Neutrophil (primary cell): ENCODE measurements around the gene ITGB8.

Source experiments
- H3K27ac ChIP-seq: fragments of 200-600 bp; sonication (generic); 2 replicates; pipeline ENCODE4 v1.5.1; 2016; ENCODE audit warnings: mild to moderate bottlenecking, moderate library complexity
- H3K27me3 ChIP-seq: fragments of 200-600 bp; sonication (generic); 2 replicates; pipeline ENCODE4 v1.6.0; 2016; ENCODE audit warnings: mild to moderate bottlenecking
- H3K36me3 ChIP-seq: fragments of 200-600 bp; sonication (generic); 2 replicates; pipeline ENCODE4 v1.5.1; 2017
- H3K4me1 ChIP-seq, 2 experiments: fragments of 200-600 bp in 1 of 2; sonication (generic) in 1 of 2; 1 replicate in 1 of 2; 2 replicates in 1 of 2; pipeline versions ENCODE4 v1.5.1 to v1.6.1; 2013 to 2016; ENCODE audit warnings: low read depth in 1 of 2, low read length in 1 of 2, mild to moderate bottlenecking in 1 of 2, moderate library complexity in 1 of 2; ENCODE audit not compliant: control insufficient read depth in 1 of 2, insufficient read depth in 1 of 2
- H3K4me3 ChIP-seq, 2 experiments: fragments of 200-600 bp in 1 of 2; sonication (generic) in 1 of 2; 1 replicate in 1 of 2; 2 replicates in 1 of 2; pipeline ENCODE4 v1.5.1; 2013 to 2016; ENCODE audit warnings: low read depth in 1 of 2, low read length in 1 of 2, mild to moderate bottlenecking in 1 of 2, moderate library complexity in 1 of 2
- H3K9me3 ChIP-seq: fragments of 200-600 bp; sonication (generic); 2 replicates; pipeline ENCODE4 v1.5.1; 2016
- TF ChIP-seq, protein P1 (sequence below): fragments of 200-600 bp; sonication (generic); IDR thresholded peaks from 2 replicates; pipeline ENCODE4 v1.5.1; 2016; ENCODE audit warnings: antibody characterized with exemption

ITGB8 gene

DNA sequence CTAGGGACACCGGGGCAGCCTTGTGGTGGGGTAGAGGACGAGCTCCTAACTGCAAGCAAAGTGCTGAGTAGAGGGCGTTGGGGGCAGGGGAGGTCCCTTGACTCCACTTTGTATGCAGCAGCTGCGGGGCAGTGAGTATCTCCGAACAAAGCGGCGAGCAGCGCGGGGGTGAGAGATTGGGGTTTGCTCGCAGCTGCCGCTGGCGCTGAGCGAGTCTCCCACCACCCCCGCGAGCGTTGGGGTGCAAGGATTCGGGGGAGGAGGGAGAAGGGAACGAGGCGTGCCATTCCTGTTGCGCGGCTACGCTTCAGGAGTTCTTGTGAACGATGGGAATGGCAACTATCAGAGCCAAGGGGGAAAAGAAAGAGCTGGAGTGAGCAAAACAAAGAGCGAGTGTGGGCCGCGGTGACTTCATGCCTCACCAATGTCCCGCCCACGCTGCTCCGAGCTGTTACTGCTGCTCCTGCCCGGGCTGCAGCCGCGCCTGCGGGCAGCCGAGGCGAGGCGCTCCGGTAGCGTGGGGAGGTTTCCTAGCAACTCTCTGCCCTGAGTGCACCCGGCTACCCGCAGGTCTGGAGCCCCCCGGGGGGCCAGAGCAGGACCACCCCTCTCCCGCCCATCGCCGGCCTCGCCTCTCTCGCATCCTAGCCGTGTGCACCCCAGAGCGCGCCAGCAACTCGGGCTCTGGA lies at the start of gene ITGB8:
TSS of gene ITGB8 (plus strand) at position 662 of the 689 bp plus-strand sequence. CDS start 907 bp downstream, outside the sequence.
- H3K9me3 ChIP-seq, result no peaks in the 10 kb centered on the region
- TF ChIP-seq, protein P1, sequence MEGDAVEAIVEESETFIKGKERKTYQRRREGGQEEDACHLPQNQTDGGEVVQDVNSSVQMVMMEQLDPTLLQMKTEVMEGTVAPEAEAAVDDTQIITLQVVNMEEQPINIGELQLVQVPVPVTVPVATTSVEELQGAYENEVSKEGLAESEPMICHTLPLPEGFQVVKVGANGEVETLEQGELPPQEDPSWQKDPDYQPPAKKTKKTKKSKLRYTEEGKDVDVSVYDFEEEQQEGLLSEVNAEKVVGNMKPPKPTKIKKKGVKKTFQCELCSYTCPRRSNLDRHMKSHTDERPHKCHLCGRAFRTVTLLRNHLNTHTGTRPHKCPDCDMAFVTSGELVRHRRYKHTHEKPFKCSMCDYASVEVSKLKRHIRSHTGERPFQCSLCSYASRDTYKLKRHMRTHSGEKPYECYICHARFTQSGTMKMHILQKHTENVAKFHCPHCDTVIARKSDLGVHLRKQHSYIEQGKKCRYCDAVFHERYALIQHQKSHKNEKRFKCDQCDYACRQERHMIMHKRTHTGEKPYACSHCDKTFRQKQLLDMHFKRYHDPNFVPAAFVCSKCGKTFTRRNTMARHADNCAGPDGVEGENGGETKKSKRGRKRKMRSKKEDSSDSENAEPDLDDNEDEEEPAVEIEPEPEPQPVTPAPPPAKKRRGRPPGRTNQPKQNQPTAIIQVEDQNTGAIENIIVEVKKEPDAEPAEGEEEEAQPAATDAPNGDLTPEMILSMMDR, result no peak
- H3K27me3 ChIP-seq, result peaks cover 77% of the 10 kb centered on the region
- H3K4me3 ChIP-seq, result peak within 1 kb of the TSS; percentile 25 to 52
- H3K36me3 ChIP-seq, result no peaks in the 10 kb centered on the region
- peaks cover 21 to 24% of the 10 kb centered on the region in 2 experiments for H3K4me1 ChIP-seq
- H3K27ac ChIP-seq, result no peak within 1 kb of the TSS

DNA sequence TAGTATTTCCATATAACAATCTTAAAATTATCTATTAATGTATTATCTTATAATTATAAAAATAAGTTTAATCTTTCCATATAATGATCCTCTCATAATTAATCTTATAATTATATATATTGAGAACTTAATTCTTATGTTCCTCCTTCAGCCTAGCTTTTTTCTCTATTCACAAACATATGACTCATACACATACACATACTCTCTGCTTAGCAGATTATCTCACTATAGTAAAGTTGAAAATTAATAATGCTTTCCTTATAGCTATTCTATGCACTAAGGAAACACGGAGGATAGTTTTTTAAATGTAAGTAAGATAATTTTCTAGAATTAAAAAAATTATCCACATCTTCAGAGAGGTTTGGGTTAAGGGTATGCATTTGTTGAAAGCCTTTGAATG lies 47.7 kb upstream of the ITGB8 start:
- no peaks in the 10 kb centered on the region for H3K36me3 ChIP-seq

DNA sequence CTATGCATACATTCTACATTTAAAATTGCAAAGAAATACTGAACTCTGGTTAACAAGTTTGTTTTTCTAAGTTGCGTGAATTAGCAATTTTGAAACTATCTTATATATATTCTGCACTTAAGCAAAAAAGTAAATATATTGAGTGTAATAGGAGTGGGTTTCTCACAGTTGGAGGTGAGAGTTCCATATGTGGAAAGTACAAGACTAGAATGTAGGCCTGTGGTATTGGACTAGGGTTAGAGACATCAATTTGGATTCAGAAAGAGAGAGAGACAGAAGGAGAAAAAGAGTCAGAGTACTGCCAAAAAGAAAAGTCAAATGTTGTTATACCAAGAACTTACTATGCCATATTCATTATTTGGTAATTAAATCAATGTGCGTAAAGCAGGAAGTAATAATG lies 47.3 kb upstream of the ITGB8 start:
- Histone ChIP-seq H3K9me3 (no peaks in the 10 kb centered on the region), H3K4me1 (no peaks in the 10 kb centered on the region), H3K27ac (no peak overlapping the region), H3K27me3 (no peaks in the 10 kb centered on the region), H3K4me3 (no peak overlapping the region), H3K36me3 (no peaks in the 10 kb centered on the region)
- TF ChIP-seq, protein P1, result no peak

More for the DNA sequence above, 47.7 kb upstream of the ITGB8 start:
- Histone ChIP-seq H3K27ac (no peak overlapping the region), H3K4me1 (no peaks in the 10 kb centered on the region), H3K27me3 (no peaks in the 10 kb centered on the region), H3K9me3 (no peaks in the 10 kb centered on the region), H3K4me3 (no peak overlapping the region)
- TF ChIP-seq, protein P1, result no peak

DNA sequence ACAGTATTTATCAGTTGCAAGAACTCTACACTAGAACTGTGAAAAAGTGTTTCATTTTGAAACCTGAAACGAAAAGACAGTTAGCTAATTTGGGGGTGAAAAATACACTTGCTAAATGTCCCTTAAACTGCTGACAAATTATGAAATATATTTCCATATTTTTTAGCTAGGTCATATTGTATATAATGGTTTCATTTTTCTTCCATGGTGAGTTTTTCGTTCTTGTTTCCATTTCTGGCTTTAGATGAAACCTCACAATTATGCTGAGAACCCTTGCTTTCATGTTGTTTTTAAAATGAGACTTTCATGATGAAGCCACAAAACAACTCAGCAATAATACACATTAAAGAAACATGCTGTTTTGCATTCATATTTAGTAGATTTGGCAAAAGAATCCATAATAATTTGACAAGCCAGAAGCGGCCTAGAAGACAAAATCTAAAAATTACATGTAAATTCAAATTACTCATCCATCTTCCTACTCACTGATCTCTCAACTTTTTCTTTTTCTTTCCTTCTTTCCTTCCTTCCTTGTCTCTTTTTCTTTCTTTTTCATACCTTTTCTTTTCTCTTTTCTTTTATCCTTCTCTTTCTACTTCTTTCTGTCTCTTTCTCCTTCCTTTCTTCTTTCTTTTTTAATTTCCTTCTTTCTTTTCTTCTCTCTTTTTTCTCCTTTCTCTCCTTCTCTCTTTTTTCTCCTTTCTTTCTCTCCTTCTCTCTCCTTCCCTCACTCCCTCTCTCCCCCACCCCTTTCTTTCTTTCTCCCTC lies 46.5 kb upstream of the ITGB8 start:
- TF ChIP-seq, protein P1, result no peak
- no peaks in the 10 kb centered on the region for H3K4me1 ChIP-seq
- H3K4me3 ChIP-seq, result no peak overlapping the region

DNA sequence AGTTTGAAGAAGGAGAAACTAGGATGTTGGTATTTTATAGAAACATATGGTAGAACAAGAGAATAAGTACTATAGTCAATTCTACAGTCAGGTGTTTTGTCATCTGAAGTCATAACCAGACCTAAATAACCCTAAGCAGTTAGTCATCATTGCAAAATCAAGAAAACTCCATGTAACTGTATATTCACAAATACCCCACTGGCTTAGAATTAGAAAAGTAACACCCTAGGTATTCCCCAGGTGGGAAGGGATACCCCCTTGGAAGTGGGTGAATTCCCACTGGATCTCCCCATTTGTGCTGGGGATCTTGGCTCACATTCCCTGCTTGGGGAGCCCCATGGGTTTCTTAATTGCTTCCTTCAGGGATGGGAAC lies 45.9 kb upstream of the ITGB8 start:
- TF ChIP-seq, protein P1, result no peak
- no peaks in the 10 kb centered on the region for H3K27me3 ChIP-seq
- H3K9me3 ChIP-seq, result no peaks in the 10 kb centered on the region
- no peak overlapping the region for H3K27ac ChIP-seq
- H3K4me1 ChIP-seq, result no peaks in the 10 kb centered on the region
- no peaks in the 10 kb centered on the region for H3K36me3 ChIP-seq
- no peak overlapping the region for H3K4me3 ChIP-seq

More for the DNA sequence above, 46.5 kb upstream of the ITGB8 start:
- H3K36me3 ChIP-seq, result no peaks in the 10 kb centered on the region
- no peaks in the 10 kb centered on the region for H3K27me3 ChIP-seq
- no peak overlapping the region for H3K27ac ChIP-seq
- no peaks in the 10 kb centered on the region for H3K9me3 ChIP-seq
